Amygdala (tissue), 56 donors: ENCODE results near the gene TAF1L.
"Not testable (repeated sequence)": the region's sequence is repeated elsewhere in the genome, so short reads cannot be mapped to it uniquely, and the experiment has no call there.

Experiments
- DNase-seq, 56 donors: peaks; one replicate each; lab custom pipeline; 2025; lab: John Stamatoyannopoulos, UW

Gene TAF1L, protein sequence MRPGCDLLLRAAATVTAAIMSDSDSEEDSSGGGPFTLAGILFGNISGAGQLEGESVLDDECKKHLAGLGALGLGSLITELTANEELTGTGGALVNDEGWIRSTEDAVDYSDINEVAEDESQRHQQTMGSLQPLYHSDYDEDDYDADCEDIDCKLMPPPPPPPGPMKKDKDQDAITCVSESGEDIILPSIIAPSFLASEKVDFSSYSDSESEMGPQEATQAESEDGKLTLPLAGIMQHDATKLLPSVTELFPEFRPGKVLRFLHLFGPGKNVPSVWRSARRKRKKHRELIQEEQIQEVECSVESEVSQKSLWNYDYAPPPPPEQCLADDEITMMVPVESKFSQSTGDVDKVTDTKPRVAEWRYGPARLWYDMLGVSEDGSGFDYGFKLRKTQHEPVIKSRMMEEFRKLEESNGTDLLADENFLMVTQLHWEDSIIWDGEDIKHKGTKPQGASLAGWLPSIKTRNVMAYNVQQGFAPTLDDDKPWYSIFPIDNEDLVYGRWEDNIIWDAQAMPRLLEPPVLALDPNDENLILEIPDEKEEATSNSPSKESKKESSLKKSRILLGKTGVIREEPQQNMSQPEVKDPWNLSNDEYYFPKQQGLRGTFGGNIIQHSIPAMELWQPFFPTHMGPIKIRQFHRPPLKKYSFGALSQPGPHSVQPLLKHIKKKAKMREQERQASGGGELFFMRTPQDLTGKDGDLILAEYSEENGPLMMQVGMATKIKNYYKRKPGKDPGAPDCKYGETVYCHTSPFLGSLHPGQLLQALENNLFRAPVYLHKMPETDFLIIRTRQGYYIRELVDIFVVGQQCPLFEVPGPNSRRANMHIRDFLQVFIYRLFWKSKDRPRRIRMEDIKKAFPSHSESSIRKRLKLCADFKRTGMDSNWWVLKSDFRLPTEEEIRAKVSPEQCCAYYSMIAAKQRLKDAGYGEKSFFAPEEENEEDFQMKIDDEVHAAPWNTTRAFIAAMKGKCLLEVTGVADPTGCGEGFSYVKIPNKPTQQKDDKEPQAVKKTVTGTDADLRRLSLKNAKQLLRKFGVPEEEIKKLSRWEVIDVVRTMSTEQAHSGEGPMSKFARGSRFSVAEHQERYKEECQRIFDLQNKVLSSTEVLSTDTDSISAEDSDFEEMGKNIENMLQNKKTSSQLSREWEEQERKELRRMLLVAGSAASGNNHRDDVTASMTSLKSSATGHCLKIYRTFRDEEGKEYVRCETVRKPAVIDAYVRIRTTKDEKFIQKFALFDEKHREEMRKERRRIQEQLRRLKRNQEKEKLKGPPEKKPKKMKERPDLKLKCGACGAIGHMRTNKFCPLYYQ (N-terminal part only)

DNA sequence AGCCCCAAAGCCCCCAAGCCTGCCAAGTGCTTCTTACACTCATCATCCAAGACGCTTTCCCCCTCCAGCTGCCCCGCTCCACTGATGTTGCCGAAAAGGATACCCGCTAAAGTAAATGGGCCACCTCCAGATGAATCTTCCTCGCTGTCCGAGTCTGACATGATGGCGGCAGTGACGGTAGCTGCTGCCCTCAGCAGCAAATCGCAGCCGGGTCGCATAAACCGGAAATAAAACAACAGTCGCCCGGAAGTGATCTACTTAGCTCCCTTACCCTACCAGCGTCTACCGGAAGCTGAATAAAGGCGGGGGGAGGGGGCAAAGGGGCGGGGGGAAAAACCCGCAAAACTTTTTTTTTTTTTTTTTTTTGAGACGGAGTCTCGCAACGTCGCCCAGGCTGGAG, at the start of gene TAF1L:
Gene TAF1L (minus strand): TSS at position 308 of the 400 bp plus-strand sequence. CDS start 90 bp downstream, at position 218.
- no peak for DNase-seq

DNA sequence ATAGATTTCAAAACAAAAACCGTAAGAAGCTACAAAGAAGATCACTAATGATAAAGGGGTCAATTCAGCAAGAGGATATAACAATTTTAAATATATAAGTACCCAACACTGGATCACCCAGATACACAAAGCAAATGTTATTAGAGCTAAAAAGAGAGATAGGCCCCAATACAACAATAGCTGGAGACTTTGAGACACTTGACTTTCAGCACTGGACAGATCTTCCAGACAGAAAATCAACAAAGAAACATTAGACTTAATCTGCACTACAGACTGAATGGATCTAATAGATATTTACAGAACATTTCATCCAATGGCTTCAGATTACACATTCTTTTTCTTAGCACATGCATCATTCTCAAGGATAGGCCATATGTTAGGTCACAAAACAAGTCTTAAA, 46.3 kb upstream of the TAF1L start:
- no peak for DNase-seq

DNA sequence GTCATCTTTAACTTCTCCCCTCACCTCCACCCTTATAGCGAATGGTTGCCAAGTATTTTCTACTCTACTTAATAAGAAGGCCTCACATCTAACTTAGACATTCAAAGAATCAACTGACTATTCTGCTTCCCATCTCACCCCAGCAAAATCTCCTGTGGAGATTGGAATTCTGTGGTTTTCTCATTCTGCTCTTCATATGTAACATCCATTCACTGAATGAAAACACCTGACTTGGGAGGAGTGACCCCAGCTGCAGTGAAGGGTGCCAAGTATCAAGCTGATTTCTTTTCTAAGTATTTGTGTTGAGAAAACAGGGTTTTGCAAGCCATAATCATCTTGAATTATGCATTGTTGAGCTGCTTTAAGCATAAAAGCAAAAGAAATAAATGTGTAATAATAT, 42.5 kb upstream of the TAF1L start:
- DNase-seq: no peak

DNA sequence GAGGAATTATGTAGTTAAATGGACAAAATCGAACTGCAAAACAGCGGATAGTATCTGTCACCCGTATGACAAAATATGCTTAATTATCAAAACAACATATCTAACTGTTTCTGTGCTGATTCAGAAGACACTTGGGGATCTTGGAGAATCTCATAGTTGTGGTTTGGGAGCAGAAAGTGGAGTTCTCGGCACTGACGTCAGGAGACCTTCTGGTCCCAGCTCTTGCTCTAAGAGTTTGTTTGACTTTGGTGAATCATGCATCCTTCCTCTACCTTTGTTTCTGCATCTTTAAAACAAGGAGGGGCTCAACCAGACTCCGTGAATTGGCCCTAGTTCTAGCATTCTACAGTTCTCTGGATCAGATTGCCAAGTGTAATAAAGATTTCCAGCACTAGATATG, 37.0 kb upstream of the TAF1L start:
- no peak for DNase-seq

DNA sequence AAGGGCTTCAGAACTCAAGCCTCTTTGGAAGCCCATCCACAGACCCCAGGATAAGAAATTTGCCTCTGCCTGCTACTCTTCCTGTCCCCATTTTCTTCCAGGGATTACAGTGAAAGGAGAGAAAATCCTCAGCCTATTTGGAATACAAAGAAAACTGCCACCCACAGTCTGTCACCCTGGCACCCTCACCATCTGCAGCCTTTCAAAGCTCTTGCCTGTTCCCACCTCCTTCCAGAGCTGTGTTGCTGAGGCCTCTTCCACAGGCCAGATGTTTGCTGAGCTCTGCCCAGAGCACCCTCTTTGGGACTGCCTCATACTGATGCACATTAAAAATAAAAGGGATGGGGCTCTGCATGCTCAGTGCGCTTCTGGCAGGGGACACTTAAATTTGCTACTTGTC, 35.9 kb upstream of the TAF1L start:
- DNase-seq: peak in 17 of 56 donors; percentile 1 to 31 (median 10)

DNA sequence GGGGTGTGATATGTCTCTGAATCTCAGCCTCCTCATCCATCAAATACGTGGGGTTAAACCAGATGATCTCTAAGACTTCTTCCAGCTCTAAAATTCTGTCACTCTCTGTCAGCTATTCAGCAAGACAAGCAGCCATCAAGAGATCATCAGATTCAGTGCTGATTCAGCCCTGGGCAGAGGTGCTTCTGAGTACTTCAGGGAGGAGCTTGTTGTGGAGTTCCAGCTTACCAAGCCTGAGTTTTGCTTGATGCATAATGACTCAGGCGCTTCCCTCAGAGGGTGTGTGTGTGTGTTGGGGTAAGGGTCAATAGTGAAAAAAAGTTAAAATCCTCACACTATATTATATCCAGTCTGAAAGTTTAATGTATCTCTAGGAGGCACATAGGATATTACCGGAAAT, 29.6 kb upstream of the TAF1L start:
- no peak for DNase-seq

DNA sequence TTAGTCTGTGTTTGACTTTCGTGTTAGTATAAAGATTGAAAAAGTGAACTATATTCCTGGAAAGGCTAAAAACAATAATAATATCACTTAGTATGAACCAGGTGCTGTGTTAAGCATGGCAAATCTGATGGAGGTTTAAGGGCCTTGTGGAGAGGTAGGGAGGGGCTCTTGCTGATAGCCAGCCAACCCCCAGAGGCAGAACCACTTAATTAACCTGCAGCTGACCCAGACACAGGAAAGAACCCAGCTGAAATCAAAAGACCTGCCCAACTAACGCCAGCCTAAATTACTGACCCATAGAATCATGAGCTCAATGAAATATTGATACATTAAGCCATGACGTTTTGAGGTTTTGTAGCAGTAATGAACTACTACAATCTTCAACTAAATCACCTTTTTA, 28.3 kb upstream of the TAF1L start:
- no peak for DNase-seq

DNA sequence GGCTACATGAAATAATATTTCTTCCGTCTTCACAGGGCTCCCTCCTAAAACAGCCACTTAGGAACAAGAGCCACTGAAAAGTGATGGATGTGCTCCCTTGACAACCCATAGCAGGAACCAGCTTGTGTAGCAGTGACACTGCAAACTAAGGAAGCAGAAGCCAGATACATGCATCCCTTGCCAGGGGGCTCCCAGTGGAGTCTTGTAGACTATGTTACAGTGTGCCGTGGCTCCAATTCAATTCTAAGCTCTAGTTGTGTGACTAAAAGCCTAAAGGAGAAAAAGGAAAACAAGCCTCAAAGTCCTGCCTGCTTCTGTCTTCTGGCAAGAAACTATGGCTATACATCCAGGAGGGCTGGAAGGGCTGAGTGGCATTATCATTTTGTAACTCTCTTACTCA, 12.2 kb upstream of the TAF1L start:
- DNase-seq: no peak

DNA sequence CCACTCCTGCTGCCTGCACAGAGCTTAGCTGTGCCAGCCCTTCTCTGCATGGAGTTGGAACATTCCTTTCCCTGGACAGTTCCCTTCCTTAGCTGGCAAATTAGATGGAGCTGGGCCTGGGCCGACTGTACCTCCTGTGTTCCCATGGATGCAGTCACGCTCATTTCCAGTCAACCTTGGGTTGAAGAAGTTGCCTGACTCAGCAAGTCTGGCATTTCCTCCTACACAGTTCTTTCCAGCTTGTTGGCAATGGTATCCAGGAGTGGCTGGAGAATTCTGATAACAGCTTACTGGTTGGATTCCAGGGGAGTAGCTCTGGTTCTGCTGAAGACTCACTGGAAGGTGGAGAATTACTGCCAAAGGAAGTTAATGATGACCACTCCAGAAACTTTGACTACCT, 9.2 kb upstream of the TAF1L start:
- no peak for DNase-seq

DNA sequence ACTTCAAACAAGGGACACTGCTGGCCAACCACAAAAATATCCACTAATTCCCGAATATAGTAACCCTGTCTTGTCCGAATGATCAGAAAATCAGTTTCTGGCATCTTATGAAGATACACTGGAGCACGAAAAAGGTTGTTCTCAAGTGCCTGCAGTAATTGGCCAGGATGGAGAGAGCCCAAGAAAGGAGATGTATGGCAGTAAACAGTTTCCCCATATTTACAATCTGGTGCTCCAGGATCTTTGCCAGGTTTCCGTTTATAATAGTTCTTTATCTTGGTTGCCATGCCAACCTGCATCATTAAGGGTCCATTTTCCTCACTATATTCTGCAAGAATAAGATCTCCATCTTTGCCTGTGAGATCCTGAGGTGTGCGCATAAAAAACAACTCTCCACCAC, 2.3 kb downstream of the TAF1L start:
- peak in 2 of 56 donors; percentile 0 to 1 for DNase-seq

DNA sequence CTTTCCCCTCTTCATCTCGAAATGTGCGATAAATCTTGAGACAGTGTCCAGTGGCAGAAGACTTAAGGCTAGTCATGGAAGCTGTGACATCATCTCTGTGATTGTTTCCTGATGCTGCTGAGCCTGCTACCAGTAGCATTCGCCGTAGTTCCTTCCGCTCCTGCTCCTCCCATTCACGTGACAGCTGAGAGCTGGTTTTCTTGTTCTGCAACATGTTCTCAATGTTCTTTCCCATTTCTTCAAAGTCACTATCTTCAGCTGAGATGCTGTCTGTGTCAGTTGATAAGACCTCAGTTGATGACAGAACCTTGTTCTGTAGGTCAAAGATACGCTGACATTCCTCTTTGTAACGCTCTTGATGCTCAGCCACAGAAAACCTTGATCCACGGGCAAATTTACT, 3.5 kb downstream of the TAF1L start:
- no peak for DNase-seq

DNA sequence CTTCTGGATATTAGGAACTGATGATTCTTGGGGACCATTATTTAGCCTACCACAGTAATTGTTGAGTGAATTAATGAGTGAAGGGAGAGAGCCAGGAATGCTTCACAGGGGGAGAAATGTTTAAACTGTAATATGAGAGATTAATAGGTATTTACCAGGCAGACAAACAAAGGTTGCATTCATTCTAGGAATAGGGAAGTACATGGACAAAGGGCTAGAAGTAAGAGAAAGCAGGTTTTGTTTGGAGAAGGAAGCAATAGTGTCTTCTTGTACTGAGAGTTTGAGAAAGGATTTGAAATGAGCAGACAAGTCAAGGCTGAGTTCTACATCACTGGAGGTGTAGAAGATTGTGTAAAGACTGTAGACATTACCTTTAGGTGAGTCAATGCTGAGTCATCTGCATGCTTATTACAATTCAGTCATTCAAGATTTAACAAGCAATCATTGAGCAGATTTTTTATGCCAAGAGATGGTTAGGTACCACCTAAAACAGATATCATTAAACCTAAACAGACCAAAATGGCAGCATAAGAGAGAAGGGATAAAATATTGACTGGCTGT, 8.0 kb downstream of the TAF1L start:
- DNase-seq: no peak

DNA sequence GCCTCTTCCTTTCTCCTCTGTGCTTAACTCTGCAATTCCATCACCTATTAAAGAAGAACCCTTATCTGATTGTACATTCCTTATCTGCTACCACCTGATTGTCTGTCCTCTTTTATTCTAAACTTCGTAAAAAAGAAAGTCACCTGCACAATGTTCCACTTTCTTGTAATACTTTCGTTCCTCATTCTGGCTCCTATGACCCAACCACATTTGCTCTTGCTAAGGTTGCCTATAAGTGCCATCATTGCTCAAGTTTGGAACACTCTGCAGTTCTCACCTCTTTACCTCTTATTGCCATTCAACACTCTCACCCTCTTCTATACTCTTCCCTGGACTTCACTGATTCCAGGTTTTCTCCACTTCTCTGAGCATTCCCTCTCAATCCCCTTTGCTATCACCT, 10.1 kb downstream of the TAF1L start:
- no peak for DNase-seq

DNA sequence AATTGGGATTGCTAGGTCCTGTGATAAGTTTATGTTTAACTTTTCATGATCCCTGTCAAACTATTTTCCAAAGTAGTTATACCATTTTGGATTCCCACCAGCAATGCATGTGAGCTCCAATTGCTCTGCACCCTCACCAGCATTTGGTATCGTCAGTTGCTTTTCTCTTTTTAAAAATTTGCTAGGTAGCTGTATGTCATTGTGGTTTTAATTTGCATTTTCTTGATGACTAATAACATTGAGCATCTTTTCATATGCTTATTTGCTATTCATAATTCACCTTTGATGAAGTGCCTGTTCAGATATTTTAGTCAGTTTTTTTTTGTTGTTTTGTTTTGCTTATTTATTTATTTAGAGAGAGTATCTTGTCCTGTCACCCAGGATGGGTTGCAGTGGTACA, 12.5 kb downstream of the TAF1L start:
- DNase-seq: no peak

DNA sequence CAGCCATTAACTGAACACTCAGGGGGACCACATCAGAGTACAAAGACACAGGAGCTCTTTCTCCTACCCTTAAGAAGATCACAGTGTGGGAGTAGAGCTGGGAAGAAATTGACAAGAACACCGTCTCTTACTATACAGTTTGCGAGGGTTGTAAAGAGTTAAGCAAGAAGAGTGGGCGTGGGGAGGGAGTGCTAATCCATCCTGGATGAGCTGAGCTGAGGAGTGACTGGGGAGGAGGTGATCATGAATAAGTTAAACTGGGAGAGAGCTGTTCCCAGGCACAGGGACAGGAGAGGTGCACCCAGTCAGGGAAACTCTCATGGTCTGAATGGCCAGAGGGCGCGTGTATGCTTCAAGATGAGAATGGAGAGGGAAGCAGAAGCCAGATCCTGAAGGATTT, 17.2 kb downstream of the TAF1L start:
- no peak for DNase-seq

DNA sequence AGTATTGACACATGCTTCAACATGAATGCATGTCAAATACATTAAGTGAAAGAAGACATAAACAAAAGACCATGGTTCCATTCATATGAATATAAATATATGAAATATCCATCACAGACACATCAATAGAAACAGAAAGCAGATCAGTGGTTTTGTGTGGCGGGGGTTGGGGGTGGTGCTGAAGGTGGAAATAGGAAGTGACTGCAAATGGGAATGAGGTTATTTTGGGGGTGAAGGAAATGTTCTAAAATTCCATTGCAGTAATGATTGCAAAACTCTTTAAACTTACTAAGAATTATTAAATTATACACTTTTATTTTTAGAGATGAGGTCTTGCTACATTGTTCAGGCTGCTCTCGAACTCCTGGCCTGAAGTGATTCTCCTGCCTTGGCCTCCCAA, 28.7 kb downstream of the TAF1L start:
- DNase-seq: no peak

DNA sequence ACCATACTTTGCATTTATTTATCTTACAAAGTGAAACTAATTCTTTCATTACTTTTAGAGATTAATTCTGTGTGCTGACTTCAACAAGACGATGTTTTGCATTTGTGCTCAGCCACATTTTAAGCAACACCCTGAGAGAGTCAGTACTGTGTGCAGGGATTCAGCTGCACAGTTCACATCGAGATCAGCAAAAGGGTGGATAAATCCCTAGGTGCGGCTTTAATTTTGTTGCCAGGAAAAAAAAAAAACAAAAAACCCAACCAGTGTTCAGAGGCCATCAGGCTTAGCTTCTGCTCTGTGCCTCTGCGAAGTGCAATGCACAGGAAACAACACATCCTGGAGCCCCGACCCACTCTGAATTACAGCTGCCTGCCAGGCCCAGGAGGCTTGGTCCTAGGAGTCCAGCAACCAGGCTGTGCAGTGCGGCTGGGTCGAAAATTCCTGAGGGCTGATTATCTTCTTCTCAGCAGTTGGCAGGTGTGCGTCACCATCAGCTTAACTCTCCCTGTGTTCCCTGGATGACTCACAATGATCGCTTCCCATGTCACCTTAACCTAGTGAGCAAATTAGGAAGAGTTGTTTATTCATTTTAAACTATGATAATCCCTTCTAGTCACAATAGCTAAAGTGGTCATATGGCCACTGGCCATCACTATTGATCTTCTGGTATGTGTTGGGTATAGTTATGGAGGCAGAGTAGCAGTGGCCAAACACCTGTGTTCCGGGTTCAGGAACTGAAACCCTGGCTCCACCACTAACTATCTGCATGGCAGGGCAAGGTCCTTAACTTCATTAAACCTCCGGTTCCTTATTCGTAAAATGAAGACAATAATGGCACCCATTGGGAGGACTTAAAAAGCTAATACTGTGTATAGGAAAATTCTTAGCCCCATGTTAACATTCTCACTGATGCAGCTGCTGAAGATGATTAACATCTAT, 31.3 kb downstream of the TAF1L start:
- DNase-seq: no peak

DNA sequence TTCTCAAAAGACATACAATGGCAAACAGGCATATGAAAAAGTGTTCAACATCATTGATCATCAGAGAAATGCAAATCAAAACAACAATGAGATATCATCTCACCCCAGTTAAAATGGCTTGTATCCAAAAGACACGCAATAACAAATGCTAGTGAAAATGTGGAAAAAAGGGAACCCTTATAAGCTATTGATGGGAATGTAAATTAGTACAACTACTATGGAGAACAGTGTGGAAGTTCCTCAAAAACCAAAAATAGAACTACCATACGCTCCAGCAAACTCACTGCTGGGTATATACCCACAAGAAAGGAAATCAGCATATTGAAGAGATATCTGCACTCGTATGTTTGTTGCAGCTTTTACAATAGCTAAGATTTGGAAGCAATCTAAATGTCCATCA, 36.4 kb downstream of the TAF1L start:
- not testable (repeated sequence) for DNase-seq

DNA sequence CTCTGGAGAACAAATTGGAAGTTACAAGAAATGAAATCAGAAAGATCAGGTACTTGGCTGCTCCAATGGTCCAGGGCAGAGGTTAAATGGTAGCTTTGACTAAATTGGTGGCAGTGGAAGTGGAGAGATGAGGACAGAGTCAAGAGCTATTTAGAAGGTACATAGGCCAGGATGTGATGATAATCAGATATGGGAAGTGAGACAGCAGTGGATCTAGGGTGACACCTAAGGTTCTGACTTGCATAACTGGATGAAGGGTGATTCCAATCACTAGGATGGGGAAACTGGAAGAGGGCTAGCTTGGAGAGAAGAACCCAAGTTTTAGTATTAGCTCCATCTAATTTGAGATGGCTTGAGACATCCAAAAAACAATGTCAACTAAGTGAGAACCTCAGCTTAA, 38.5 kb downstream of the TAF1L start:
- DNase-seq: no peak
